AG10803 (cell line): ENCODE data around the gene RTEL1.

Experiments used
- DNase-seq: peaks from one replicate; pipeline ENCODE4 v3.0.0; 2010; ENCODE audit warnings: low read depth
- H3K4me3 ChIP-seq: 2 replicates; pipeline ENCODE4 v1.5.1; 2011; ENCODE audit warnings: mild to moderate bottlenecking, low read length, control low read depth
- TF ChIP-seq, protein P1 (sequence below): conservative IDR thresholded peaks from 2 replicates; pipeline ENCODE4 v1.5.1; 2011; ENCODE audit warnings: mild to moderate bottlenecking, low read length, control low read depth, inconsistent platforms

RTEL1 gene

DNA sequence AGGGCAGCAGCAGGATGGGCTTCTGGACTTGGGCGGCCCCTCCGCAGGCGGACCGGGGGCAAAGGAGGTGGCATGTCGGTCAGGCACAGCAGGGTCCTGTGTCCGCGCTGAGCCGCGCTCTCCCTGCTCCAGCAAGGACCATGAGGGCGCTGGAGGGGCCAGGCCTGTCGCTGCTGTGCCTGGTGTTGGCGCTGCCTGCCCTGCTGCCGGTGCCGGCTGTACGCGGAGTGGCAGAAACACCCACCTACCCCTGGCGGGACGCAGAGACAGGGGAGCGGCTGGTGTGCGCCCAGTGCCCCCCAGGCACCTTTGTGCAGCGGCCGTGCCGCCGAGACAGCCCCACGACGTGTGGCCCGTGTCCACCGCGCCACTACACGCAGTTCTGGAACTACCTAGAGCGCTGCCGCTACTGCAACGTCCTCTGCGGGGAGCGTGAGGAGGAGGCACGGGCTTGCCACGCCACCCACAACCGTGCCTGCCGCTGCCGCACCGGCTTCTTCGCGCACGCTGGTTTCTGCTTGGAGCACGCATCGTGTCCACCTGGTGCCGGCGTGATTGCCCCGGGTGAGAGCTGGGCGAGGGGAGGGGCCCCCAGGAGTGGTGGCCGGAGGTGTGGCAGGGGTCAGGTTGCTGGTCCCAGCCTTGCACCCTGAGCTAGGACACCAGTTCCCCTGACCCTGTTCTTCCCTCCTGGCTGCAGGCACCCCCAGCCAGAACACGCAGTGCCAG lies 38.7 kb downstream of the RTEL1 start, which contains the start of gene TNFRSF6B:
TSS of gene TNFRSF6B (plus strand) at position 25 of the 729 bp plus-strand sequence. CDS start at position 141, 116 bp downstream.
- TF ChIP-seq, protein P1, sequence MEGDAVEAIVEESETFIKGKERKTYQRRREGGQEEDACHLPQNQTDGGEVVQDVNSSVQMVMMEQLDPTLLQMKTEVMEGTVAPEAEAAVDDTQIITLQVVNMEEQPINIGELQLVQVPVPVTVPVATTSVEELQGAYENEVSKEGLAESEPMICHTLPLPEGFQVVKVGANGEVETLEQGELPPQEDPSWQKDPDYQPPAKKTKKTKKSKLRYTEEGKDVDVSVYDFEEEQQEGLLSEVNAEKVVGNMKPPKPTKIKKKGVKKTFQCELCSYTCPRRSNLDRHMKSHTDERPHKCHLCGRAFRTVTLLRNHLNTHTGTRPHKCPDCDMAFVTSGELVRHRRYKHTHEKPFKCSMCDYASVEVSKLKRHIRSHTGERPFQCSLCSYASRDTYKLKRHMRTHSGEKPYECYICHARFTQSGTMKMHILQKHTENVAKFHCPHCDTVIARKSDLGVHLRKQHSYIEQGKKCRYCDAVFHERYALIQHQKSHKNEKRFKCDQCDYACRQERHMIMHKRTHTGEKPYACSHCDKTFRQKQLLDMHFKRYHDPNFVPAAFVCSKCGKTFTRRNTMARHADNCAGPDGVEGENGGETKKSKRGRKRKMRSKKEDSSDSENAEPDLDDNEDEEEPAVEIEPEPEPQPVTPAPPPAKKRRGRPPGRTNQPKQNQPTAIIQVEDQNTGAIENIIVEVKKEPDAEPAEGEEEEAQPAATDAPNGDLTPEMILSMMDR = no peak
- no peak for DNase-seq
- peak within 1 kb of the TSS; percentile 24 for H3K4me3 ChIP-seq

DNA sequence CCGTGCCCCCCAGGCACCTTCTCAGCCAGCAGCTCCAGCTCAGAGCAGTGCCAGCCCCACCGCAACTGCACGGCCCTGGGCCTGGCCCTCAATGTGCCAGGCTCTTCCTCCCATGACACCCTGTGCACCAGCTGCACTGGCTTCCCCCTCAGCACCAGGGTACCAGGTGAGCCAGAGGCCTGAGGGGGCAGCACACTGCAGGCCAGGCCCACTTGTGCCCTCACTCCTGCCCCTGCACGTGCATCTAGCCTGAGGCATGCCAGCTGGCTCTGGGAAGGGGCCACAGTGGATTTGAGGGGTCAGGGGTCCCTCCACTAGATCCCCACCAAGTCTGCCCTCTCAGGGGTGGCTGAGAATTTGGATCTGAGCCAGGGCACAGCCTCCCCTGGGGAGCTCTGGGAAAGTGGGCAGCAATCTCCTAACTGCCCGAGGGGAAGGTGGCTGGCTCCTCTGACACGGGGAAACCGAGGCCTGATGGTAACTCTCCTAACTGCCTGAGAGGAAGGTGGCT lies 39.3 kb downstream of the RTEL1 start:
- H3K4me3 ChIP-seq = no peak overlapping the region; the same call in 1 of the 2 replicates
- TF ChIP-seq, protein P1 = no peak
- DNase-seq = no peak

DNA sequence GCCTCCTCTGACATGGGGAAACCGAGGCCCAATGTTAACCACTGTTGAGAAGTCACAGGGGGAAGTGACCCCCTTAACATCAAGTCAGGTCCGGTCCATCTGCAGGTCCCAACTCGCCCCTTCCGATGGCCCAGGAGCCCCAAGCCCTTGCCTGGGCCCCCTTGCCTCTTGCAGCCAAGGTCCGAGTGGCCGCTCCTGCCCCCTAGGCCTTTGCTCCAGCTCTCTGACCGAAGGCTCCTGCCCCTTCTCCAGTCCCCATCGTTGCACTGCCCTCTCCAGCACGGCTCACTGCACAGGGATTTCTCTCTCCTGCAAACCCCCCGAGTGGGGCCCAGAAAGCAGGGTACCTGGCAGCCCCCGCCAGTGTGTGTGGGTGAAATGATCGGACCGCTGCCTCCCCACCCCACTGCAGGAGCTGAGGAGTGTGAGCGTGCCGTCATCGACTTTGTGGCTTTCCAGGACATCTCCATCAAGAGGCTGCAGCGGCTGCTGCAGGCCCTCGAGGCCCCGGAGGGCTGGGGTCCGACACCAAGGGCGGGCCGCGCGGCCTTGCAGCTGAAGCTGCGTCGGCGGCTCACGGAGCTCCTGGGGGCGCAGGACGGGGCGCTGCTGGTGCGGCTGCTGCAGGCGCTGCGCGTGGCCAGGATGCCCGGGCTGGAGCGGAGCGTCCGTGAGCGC lies 39.9 kb downstream of the RTEL1 start:
- DNase-seq = no peak
- TF ChIP-seq, protein P1 = no peak
- no peak overlapping the region for H3K4me3 ChIP-seq

DNA sequence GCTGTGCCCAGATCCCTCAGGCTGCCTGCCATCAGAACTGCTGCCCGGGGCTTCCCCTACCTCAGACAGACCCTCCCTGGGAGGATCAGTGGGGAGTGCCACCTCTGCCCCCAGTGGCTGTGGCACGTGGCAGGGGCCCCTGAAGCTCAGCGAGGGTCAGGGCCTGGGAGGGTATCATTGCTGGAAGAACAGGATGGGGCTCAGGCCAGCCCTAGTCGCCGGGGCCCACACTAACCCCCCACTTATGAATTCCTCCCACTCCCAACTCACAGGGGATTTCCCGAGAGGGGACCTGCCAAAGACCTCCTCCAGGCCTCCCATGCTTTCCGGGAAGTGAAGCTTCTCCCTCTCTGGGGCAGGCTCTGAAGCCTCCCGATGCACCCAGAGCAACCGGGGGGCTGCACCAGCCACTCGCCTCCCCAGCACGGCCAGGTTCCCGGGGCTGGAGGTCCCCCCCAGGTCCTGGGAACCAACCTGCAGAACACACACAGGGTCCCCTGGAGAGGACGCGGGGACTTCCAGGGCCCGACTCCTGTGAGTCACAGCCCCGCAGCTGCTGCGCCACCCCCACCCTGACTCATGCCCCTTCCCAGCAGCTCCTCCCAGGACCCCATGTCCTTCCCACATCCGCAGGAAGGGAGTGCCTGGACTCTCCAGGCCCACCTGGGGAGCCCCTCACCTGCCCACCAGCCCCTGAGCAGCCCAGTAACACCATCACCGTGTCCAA lies 40.8 kb downstream of the RTEL1 start:
- peak; percentile 86 for DNase-seq
- no peak overlapping the region for H3K4me3 ChIP-seq
- TF ChIP-seq, protein P1 = no peak

DNA sequence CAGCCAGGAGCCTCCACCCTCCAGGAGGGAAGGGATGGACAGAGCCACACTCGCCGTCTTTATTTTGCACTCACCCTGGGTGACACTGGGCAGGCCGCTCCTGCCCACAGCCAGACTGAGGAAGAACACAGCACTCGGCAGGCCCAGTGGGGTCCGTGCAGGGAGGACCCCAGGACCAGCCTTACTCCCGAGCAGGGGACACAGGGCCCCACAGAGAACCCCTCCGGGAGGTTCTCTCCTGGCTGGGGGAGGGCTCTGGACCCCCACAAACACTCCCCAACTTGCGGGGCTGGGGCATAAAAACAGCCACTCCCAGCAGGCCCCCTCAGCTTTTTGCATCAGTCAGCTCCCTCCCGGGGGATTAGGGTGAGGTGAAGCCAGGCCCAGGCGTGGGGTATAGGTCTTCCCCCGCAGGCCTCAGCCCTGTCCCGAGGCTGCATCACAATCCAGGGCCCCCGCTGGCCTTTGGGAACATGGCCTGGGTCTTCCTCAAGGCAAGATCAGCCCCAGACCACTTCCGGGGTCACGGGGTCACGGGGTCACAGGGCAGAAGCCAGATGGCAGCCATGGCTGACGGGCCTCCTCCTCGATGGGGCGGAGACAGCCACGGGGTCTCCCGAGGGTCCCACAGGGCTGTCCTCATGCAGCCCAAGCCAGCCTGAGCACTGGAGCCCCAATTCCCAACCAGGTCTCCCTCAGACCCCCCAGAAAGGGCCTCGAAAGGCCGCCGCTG lies 41.5 kb downstream of the RTEL1 start:
- TF ChIP-seq, protein P1 = no peak
- no peak overlapping the region for H3K4me3 ChIP-seq
- DNase-seq = no peak

DNA sequence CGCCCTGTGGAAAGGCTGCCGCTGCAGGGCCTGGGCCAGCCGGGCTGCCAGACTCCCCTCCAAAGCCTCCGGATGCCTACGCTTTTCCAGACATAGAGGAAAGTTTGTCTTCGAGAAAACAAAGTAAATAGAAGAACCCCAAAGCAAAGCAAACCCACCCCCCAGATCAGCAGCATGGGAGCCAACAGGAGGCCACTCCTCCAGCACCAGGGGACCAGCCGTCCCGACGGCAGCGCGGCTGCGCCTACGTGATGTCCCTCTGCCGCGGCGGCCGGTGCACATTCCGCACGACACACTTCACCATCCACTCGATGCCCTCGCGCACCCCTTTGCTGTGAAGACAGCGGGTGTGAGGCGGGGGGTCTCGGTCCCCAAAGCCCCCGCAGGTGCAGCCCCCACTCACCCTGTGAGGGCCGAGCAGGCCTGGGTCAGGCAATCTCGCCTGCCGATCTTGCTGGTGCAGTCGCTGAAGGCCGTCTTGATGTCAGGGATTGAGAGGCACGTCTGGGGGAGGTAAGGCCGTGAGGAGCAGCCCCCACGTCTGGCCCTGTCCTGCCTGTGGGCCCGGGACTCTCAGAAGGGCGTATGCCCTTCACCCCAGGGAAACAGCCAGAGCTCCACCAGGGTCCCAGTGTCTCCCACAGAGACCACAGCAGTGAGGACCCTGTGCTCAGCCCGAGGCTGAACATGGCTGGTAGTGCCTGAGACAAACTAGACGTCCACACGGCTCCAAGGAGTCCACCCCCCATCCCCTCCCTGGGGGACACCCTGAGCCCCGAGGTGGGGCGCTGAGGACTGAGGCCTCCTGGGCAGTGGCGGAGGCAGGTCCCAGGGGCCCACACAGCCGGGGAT lies 42.3 kb downstream of the RTEL1 start:
- no peak overlapping the region for H3K4me3 ChIP-seq
- DNase-seq = no peak
- TF ChIP-seq, protein P1 = no peak
